ENCODE results near the gene TMEM72. TPM values are rescaled to one million over a fixed set of nuclear protein-coding genes. Genes with fewer than 3 reads are reported as not detected.

Gene TMEM72
- total and polyA plus RNA-seq, 2 experiments from 2014 or later = not detected

GRCh38 chr10:44893604-44894468, 17.3 kb upstream of the TMEM72 start:
- Mint-ChIP-seq H3K27ac (no peak overlapping the region), H3K9me3 (no peaks in the 10 kb centered on the region), H3K36me3 (ENCODE audit: low read depth) (peaks cover 2% of the 10 kb centered on the region; the same call in 1 of the 3 replicates), H3K4me3 (no peak overlapping the region), H3K27me3 (ENCODE audit: insufficient read depth, low read depth, poor library complexity) (peaks cover 6% of the 10 kb centered on the region), H3K4me1 (peaks cover 4% of the 10 kb centered on the region; the same call in 1 of the 3 replicates)
- no peaks in the 10 kb centered on the region for H3K79me2 ChIP-seq (replicated peaks; ENCODE audit: insufficient read depth)
- no peaks in the 10 kb centered on the region for H4K20me1 ChIP-seq (replicated peaks; ENCODE audit: insufficient read depth)
- no peaks in the 10 kb centered on the region for H3K4me1 ChIP-seq (ENCODE audit: insufficient read depth)
- TF ChIP-seq, protein P1, sequence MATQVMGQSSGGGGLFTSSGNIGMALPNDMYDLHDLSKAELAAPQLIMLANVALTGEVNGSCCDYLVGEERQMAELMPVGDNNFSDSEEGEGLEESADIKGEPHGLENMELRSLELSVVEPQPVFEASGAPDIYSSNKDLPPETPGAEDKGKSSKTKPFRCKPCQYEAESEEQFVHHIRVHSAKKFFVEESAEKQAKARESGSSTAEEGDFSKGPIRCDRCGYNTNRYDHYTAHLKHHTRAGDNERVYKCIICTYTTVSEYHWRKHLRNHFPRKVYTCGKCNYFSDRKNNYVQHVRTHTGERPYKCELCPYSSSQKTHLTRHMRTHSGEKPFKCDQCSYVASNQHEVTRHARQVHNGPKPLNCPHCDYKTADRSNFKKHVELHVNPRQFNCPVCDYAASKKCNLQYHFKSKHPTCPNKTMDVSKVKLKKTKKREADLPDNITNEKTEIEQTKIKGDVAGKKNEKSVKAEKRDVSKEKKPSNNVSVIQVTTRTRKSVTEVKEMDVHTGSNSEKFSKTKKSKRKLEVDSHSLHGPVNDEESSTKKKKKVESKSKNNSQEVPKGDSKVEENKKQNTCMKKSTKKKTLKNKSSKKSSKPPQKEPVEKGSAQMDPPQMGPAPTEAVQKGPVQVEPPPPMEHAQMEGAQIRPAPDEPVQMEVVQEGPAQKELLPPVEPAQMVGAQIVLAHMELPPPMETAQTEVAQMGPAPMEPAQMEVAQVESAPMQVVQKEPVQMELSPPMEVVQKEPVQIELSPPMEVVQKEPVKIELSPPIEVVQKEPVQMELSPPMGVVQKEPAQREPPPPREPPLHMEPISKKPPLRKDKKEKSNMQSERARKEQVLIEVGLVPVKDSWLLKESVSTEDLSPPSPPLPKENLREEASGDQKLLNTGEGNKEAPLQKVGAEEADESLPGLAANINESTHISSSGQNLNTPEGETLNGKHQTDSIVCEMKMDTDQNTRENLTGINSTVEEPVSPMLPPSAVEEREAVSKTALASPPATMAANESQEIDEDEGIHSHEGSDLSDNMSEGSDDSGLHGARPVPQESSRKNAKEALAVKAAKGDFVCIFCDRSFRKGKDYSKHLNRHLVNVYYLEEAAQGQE (IDR thresholded peaks at IDR 0.05; ENCODE audit: unreplicated experiment) = peak; percentile 41
- TF ChIP-seq NANOG (IDR thresholded peaks at IDR 0.05; ENCODE audit: borderline replicate concordance) = no peak
- TF ChIP-seq ZNF114 (CRISPR knock-in tag; IDR thresholded peaks at IDR 0.05) = no peak
- TF ChIP-seq STAT1 (IDR thresholded peaks at IDR 0.05; ENCODE audit: unreplicated experiment) = no peak
- no peak for TF ChIP-seq POLR2AphosphoS5 (IDR thresholded peaks at IDR 0.05; ENCODE audit: low read depth)
- TF ChIP-seq, protein P2, sequence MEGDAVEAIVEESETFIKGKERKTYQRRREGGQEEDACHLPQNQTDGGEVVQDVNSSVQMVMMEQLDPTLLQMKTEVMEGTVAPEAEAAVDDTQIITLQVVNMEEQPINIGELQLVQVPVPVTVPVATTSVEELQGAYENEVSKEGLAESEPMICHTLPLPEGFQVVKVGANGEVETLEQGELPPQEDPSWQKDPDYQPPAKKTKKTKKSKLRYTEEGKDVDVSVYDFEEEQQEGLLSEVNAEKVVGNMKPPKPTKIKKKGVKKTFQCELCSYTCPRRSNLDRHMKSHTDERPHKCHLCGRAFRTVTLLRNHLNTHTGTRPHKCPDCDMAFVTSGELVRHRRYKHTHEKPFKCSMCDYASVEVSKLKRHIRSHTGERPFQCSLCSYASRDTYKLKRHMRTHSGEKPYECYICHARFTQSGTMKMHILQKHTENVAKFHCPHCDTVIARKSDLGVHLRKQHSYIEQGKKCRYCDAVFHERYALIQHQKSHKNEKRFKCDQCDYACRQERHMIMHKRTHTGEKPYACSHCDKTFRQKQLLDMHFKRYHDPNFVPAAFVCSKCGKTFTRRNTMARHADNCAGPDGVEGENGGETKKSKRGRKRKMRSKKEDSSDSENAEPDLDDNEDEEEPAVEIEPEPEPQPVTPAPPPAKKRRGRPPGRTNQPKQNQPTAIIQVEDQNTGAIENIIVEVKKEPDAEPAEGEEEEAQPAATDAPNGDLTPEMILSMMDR (conservative IDR thresholded peaks at IDR 0.05; ENCODE audit: low read depth in 2 of 2) = no peak
- no peak overlapping the region for H3K27ac ChIP-seq (ENCODE audit: low read depth)
- H3K4me2 ChIP-seq = no peak overlapping the region
- no peaks in the 10 kb centered on the region for H3K27me3 ChIP-seq (ENCODE audit: insufficient read depth)
- DNase-seq (ENCODE audit: low spot score) (no peak), ATAC-seq (no peak)
- H3F3A ChIP-seq (replicated peaks; ENCODE audit: low read depth) = no peaks in the 10 kb centered on the region
- no peak overlapping the region for H2AFZ ChIP-seq
- no peaks in the 10 kb centered on the region for H3K9me2 ChIP-seq (ENCODE audit: insufficient read depth)
- no peak overlapping the region for H3K4me3 ChIP-seq
- H3K36me3 ChIP-seq (ENCODE audit: insufficient read depth) = no peaks in the 10 kb centered on the region

DNA sequence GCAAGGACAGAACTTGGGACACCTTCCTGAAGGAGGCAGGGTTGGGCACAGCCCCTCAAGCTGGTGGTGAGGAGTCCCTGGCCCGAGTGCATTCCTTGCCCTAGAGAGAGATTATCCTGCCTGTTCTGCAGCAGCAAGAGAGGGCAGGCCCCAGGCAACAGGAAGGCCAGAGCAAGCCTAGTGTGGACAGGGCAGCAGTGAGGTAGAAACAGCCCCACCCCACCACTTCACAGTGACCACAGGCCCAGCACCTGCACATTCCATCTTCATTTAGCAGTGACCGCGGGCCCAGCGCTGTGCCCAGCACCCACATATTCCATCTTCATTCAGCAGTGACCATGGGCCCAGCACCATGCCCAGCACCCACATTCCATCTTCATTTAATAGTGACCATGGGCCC, 16.4 kb upstream of the TMEM72 start:
- Histone ChIP-seq H3K79me2 (replicated peaks; ENCODE audit: insufficient read depth) (no peaks in the 10 kb centered on the region), H3K36me3 (ENCODE audit: insufficient read depth) (no peaks in the 10 kb centered on the region), H3K27ac (ENCODE audit: low read depth) (no peak overlapping the region), H3K4me2 (no peak overlapping the region), H3K9me2 (ENCODE audit: insufficient read depth) (no peaks in the 10 kb centered on the region), H2AFZ (no peak overlapping the region), H3K4me3 (no peak overlapping the region), H3F3A (replicated peaks; ENCODE audit: low read depth) (no peaks in the 10 kb centered on the region), H3K27me3 (ENCODE audit: insufficient read depth) (no peaks in the 10 kb centered on the region), H4K20me1 (replicated peaks; ENCODE audit: insufficient read depth) (no peaks in the 10 kb centered on the region), H3K4me1 (ENCODE audit: insufficient read depth) (0 out of 2 replicates have a peak, but pooled peaks cover 5% of the 10 kb centered on the region)
- DNase-seq (ENCODE audit: low spot score) (no peak), ATAC-seq (no peak)
- no peak overlapping the region for H3K27ac Mint-ChIP-seq
- no peaks in the 10 kb centered on the region for H3K9me3 Mint-ChIP-seq
- peaks cover 7% of the 10 kb centered on the region for H3K27me3 Mint-ChIP-seq (ENCODE audit: insufficient read depth, low read depth, poor library complexity)
- TF ChIP-seq POLR2AphosphoS5 (IDR thresholded peaks at IDR 0.05; ENCODE audit: low read depth) (no peak), ZNF114 (CRISPR knock-in tag; IDR thresholded peaks at IDR 0.05) (no peak), JUNB (IDR thresholded peaks at IDR 0.05; ENCODE audit: unreplicated experiment) (no peak), NANOG (IDR thresholded peaks at IDR 0.05; ENCODE audit: borderline replicate concordance) (no peak)
- H3K4me3 Mint-ChIP-seq = no peak overlapping the region
- H3K4me1 Mint-ChIP-seq = peaks cover 12% of the 10 kb centered on the region; the same call in 2 of the 3 replicates
- peaks cover 2% of the 10 kb centered on the region; the same call in 1 of the 3 replicates for H3K36me3 Mint-ChIP-seq (ENCODE audit: low read depth)

Data from GM23338 (cell line).